GM19025 (cell line): ENCODE measurements around the gene SYCP3.
"Not testable (repeated sequence)": the region's sequence is repeated elsewhere in the genome, so short reads cannot be mapped to it uniquely, and the experiment has no call there.

Source experiments
- ATAC-seq: cut with Tn5 transposase; IDR thresholded peaks from one replicate; pipeline ENCODE4 v1.9.1; 2021; ENCODE audit warnings: mild to moderate bottlenecking, low read depth, moderate library complexity; ENCODE audit not compliant: unreplicated experiment

The SYCP3 gene

GRCh38 chr12:101761781-101762180 lies 22.5 kb upstream of the SYCP3 start:
- ATAC-seq = no peak

DNA sequence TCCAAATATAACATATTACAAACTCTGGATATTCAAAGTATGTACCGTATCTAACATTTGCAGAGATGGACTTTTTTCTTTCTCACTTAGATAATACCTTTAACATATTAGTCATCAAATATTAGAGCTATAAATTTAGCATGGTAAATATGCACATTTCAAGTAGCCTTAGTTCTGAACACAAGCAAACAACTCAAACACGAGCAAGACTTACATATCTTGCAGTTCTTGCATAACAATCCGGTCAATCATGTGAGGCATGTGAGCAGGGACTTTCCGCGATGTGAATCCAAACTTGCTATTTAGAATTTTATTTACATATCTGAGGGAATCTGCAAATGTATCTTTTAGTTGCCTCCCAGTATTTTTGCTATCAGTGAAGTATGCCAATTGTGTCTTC lies 22.1 kb upstream of the SYCP3 start:
- ATAC-seq = no peak

- ATAC-seq = no peak
Observed at GRCh38 chr12:101759396-101760047, 20.3 kb upstream of the SYCP3 start.

GRCh38 chr12:101750152-101750551 lies 10.9 kb upstream of the SYCP3 start:
- ATAC-seq = no peak

GRCh38 chr12:101749657-101750056 lies 10.4 kb upstream of the SYCP3 start:
- no peak for ATAC-seq

DNA sequence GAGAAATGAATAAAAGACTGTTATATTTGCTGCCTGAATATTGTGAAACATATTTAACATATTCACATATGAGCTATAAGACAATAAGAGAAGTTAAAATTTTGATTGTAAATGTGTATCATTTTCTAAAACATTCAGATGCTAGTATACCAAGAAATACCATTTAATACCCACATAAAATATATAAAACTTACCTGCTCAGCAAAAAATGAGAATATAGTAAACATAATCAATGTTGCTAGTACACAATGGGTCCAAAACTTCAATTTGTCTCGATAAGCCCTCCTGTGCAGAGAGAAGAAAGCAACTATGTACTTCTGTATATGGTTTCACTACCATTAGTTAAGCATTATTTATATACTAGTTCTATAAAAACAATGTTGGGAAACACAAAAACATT lies 9.6 kb upstream of the SYCP3 start:
- no peak for ATAC-seq

DNA sequence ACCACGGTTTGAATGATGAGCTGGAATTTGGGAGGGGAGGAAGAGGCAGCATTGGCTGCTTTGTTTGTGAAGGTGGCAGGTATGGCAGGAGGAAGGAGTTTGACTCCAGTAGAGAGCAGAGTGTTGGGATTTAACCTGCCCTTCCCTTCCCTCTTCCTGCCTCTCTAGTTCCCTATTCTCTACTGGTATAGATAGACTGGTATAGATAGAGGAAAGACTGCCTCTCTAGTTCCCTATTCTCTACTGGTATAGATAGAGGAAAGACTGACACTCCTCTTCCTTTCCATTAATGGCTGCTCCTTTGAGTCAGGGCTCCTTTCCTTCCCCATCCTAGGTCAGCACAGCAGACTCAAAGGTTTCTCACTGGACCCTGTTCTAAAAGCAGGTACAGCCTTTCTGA lies 8.4 kb upstream of the SYCP3 start:
- no peak for ATAC-seq

DNA sequence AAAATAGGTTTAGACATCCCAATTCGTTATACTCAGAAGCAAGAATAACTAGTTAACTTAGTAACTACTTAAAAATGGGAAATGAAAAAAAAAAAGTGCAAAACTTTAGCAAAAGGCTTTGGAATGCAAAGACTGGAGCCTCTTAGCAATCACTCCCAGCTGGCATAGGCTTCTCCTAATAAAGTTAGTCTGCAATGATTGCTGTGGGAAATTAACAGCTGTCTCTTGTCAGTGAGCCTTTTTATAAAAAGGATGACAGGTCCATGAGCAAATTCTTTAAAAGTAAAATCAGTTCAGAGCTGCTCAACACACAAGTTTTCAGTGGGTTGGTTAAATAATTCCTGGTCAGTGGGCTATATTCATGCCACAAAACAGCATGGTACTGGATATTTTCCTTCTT lies 7.4 kb upstream of the SYCP3 start:
- ATAC-seq = no peak

DNA sequence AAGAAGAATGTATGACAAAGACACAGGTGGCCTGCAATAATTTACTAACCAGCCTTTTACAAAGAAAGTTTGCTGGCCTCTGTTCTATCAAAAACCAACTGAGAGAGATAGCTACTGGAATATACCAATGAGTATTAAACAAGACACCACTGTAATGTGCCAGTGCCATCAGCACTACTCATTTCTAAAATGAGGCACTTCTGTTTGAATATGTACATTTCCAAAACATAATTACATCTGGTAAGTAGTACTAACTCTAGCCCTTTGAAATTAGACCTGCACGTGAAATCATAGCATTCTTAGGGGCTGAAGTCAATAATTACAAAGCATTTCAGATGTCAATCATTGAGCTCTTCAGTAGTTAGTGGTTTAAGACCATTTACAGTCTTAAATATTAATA lies 6.9 kb upstream of the SYCP3 start:
- ATAC-seq = no peak

- ATAC-seq = no peak
Observed at GRCh38 chr12:101745481-101745880, 6.2 kb upstream of the SYCP3 start.

GRCh38 chr12:101743724-101744472 lies 4.6 kb upstream of the SYCP3 start:
- ATAC-seq = peak; percentile 96

GRCh38 chr12:101743242-101743641 lies 4.0 kb upstream of the SYCP3 start:
- no peak for ATAC-seq

- ATAC-seq = no peak
Observed at GRCh38 chr12:101740980-101741379, 1.7 kb upstream of the SYCP3 start.

- no peak for ATAC-seq
Observed at GRCh38 chr12:101740566-101740965, 1.3 kb upstream of the SYCP3 start.

DNA sequence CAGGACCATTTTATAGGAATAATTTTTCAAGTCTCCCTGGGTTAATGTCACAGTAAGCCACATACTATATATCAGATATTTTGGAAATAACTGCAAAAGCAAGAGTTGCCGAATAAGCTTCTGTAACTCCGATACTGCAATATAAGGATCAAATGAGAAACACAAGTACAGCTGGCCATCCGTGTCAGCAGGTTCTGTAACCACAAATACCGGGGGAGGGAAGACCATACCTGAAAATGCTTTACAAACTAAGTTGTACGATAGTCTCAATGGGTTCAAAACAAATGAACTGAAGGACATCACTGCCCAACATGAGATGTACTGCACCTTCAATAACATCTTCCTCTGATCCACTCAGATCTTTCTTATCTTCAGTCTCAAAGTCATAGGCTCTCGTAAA lies 1.8 kb downstream of the SYCP3 start:
- no peak for ATAC-seq

DNA sequence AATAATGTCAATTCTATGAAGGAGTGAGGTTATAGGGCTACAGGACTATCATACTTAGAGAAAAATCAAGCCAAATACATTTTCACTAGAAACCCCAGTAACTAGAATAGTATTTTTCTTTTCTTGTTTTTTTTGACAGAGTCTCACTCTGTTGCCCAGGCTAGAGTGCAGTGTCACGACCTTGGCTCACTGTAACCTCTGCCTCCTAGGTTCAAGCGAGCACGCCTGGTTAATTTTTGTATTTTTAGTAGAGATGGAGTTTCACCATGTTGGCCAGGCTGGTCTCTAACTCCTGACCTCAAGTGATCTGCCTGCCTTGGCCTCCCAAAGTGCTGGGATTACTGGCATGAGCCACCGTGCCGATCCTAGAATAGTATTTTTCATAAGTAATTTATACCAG lies 4.8 kb downstream of the SYCP3 start:
- ATAC-seq = not testable (repeated sequence)

- no peak for ATAC-seq
Observed at GRCh38 chr12:101733166-101733565, 6.1 kb downstream of the SYCP3 start.

DNA sequence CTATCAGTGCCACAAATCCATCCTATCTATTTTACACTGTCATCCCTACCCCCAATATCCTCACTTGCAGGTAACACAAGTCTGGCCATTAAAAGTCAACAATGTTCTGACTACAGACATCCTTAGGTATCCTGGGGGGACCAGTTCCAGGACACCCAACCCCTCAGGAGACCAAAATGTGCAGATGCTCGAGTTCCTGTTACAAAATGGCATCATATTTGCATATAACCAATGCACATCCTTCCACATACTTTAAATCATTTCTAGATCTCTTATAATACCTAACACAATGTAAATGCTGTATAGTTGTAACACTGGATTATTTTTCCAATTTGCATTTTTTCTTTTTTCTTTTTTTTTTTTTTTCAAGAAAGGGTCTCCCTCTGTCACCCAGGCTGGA lies 6.9 kb downstream of the SYCP3 start:
- no peak for ATAC-seq

GRCh38 chr12:101729842-101730241 lies 9.4 kb downstream of the SYCP3 start:
- ATAC-seq = no peak

DNA sequence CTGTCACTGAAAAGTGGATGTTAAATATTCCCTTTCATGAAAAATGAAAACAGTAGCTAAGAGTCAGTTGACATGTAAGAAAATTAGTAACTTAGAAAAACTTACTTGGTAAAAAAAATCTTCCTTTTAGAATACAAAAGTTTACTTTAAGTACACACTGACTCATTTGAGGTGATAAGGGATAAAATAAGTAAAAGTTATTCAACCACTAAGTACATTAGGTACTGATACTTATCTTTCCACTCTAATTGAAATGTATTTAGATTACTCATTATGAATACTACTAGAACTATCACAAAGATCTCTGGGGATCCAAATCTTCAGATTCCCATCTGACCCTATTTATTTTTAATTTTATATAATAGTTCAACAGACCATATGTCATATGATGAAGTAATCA lies 12.2 kb downstream of the SYCP3 start:
- ATAC-seq = no peak

GRCh38 chr12:101722392-101722791 lies 16.9 kb downstream of the SYCP3 start:
- ATAC-seq = no peak

DNA sequence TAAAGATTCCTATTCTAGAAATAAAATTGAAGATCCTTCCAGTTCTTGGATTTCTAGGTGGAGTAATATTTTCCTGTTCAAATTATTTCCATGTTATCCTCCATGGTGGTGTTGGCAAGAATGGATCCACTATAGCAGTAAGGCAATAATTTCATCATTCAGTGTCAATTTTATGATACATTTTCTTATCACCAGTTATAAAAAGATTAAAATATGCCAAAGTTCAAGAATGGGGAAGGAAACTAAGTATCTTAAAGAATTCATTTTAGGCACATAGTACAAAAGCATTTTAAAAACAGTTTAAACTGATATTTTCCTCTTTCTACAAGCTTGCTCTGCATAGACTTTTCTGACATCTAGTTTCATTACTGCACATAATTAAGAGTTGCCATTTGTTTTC lies 19.1 kb downstream of the SYCP3 start:
- no peak for ATAC-seq
